Kidney (tissue), 14 donors: ENCODE data around the gene SLC10A2. TPM values are rescaled to one million over a fixed set of nuclear protein-coding genes. Genes with fewer than 3 reads are reported as not detected.

ENCODE experiments used
- DNase-seq, 5 donors: peaks; one replicate each; pipeline ENCODE4 v3.0.0-alpha.2; 2013 to 2020
- FAIRE-seq: peaks from 2 replicates; lab custom pipeline; 2012; peaks lifted over from hg19 to GRCh38; lab: Jason Lieb, UNC
- H3K27ac ChIP-seq, 2 donors: one replicate each; pipeline ENCODE4 v1.7.0; 2013; ENCODE audit warnings: low read depth in 2 of 2, low read length in 2 of 2, inconsistent platforms in 1 of 2
- H3K27me3 ChIP-seq: one replicate; pipeline ENCODE4 v1.7.1; 2013; ENCODE audit warnings: low read length, inconsistent platforms; ENCODE audit not compliant: control insufficient read depth, insufficient read depth
- H3K36me3 ChIP-seq, 3 donors: one replicate each; pipeline versions ENCODE4 v1.7.0 to v1.7.1; 2013; ENCODE audit warnings: low read length in 3 of 3, control low read depth in 1 of 3, inconsistent platforms in 1 of 3; ENCODE audit not compliant: insufficient read depth in 3 of 3, control insufficient read depth in 2 of 3
- H3K4me1 ChIP-seq, 3 donors: one replicate each; pipeline versions ENCODE4 v1.7.0 to v1.7.1; 2013; ENCODE audit warnings: low read length in 3 of 3, inconsistent platforms in 1 of 3, low read depth in 1 of 3; ENCODE audit not compliant: control insufficient read depth in 2 of 3, insufficient read depth in 2 of 3
- H3K4me3 ChIP-seq, 3 donors: one replicate each; pipeline versions ENCODE4 v1.7.0 to v1.8.1; 2013; ENCODE audit warnings: low read length in 3 of 3, control low read depth in 1 of 3, inconsistent platforms in 1 of 3
- H3K9ac ChIP-seq, 3 donors: one replicate each; pipeline versions ENCODE4 v1.7.0 to v1.7.1; 2013; ENCODE audit warnings: low read length in 3 of 3, control low read depth in 1 of 3, inconsistent platforms in 1 of 3
- H3K9me3 ChIP-seq, 3 donors: one replicate each; pipeline versions ENCODE4 v1.7.0 to v1.7.1; 2013; ENCODE audit warnings: low read length in 3 of 3, control low read depth in 1 of 3, inconsistent platforms in 1 of 3; ENCODE audit not compliant: control insufficient read depth in 2 of 3, insufficient read depth in 1 of 3
- CTCF ChIP-seq: IDR thresholded peaks from 3 replicates; pipeline ENCODE4 v1.5.1; 2012; ENCODE audit warnings: mild to moderate bottlenecking, moderate library complexity, borderline replicate concordance; ENCODE audit not compliant: insufficient read depth; ENCODE audit errors: extremely low read depth
- intact Hi-C: fragments of 100-400 bp; cut with DNase I; formaldehyde crosslinking; loops from one replicate; pipeline ENCODE4 v1.11.1; 2022
- polyA plus RNA-seq: library from polyadenylated mRNA; stranded (reverse); fragments of 350-450 nt; fragmentation: Illumina TruSeq; extraction: RNeasy Lipid Tissue Mini Kit (QIAGEN cat#74804); gene quantifications from one replicate; pipeline ENCODE4 v1.2.3, GENCODE V29; 2014; ENCODE audit warnings: low read depth, low replicate concordance; ENCODE audit not compliant: insufficient read depth
- total RNA-seq: library from RNA; stranded (reverse); fragmentation: NEBNext Ultra II Directional; extraction: Animal tissue kit (Norgen Biotek cat#: 25700); gene quantifications from one replicate; pipeline ENCODE4 v1.2.1, GENCODE V29; 2021
- donor health status: control.
- donor health status: control.
- donor health status: control.
- donor health status: control.
- donor health status: control.
- donor health status: DM: yes; HTN: yes; CAD: no.
- donor health status: Normal renal cell carcinoma (clear cell type).

The SLC10A2 gene
- total and polyA plus RNA-seq, 2 donors from 2014 or later = 0.19 to 4.5 TPM

- intact Hi-C loops = no loop called here
- Histone ChIP-seq H3K27me3 (no peaks in the 10 kb centered on the region), H3K4me1 (no peaks in the 10 kb centered on the region), H3K36me3 (no peaks in the 10 kb centered on the region), H3K9me3 (peaks cover 0 to 2% (median 0%) of the 10 kb centered on the region in 3 donors), H3K4me3 (no peak overlapping the region), H3K27ac (no peak overlapping the region), H3K9ac (no peak overlapping the region)
- FAIRE-seq (no peak), DNase-seq (no peak)
- no peak for TF ChIP-seq CTCF
Measured at GRCh38 chr13:103087275-103087674, 21.1 kb upstream of the SLC10A2 start.

- Histone ChIP-seq H3K4me3 (no peak overlapping the region), H3K27ac (no peak overlapping the region), H3K36me3 (no peaks in the 10 kb centered on the region), H3K9me3 (no peaks in the 10 kb centered on the region), H3K4me1 (no peaks in the 10 kb centered on the region), H3K27me3 (no peaks in the 10 kb centered on the region), H3K9ac (no peak overlapping the region)
- intact Hi-C loops = no loop called here
- FAIRE-seq (no peak), DNase-seq (no peak)
- no peak for TF ChIP-seq CTCF
Measured at GRCh38 chr13:103081435-103081834, 15.2 kb upstream of the SLC10A2 start.

- no peak for TF ChIP-seq CTCF
- Histone ChIP-seq H3K27ac (no peak overlapping the region), H3K4me1 (no peaks in the 10 kb centered on the region), H3K27me3 (no peaks in the 10 kb centered on the region), H3K4me3 (no peak overlapping the region), H3K9me3 (no peaks in the 10 kb centered on the region), H3K9ac (no peak overlapping the region), H3K36me3 (no peaks in the 10 kb centered on the region)
- FAIRE-seq (no peak), DNase-seq (no peak)
- intact Hi-C loops = no loop called here
Measured at GRCh38 chr13:103078158-103078557, 11.9 kb upstream of the SLC10A2 start.

GRCh38 chr13:103068836-103069235, 2.6 kb upstream of the SLC10A2 start:
- Histone ChIP-seq H3K27me3 (no peaks in the 10 kb centered on the region), H3K27ac (no peak overlapping the region), H3K4me1 (no peaks in the 10 kb centered on the region), H3K9ac (no peak overlapping the region), H3K9me3 (no peaks in the 10 kb centered on the region), H3K4me3 (no peak overlapping the region), H3K36me3 (no peaks in the 10 kb centered on the region)
- intact Hi-C loops = no loop called here
- DNase-seq (no peak), FAIRE-seq (no peak)
- TF ChIP-seq CTCF = no peak
